ENCODE data around the gene PAK6.
A peak's percentile ranks its signal among the peaks of the same experiment; 100 is the strongest.

PAK6 gene

GRCh38 chr15:40307421-40308211, 68.8 kb downstream of the PAK6 start, which contains the start of gene PLCB2:
TSS of gene PLCB2 (minus strand) at chr15:40307935. CDS start at chr15:40307672, 263 bp downstream.
- Histone ChIP-seq H3K27me3 (ENCODE audit: control insufficient read depth in 1 of 2, insufficient read depth in 2 of 2, low read length in 2 of 2) (peaks cover 0 to 4% of the 10 kb centered on the region in 2 donors), H3K9me3 (ENCODE audit: control insufficient read depth in 1 of 2, low read length in 2 of 2) (no peaks in the 10 kb centered on the region), H3K36me3 (ENCODE audit: control insufficient read depth in 1 of 2, insufficient read depth in 2 of 2, low read length in 2 of 2) (peaks cover 0 to 1% of the 10 kb centered on the region in 2 donors), H3K27ac (ENCODE audit: low read depth, low read length) (peak within 1 kb of the TSS; percentile 67), H3K9ac (ENCODE audit: low read depth in 1 of 2, low read length in 2 of 2) (peak within 1 kb of the TSS; percentile 48 to 66), H3K4me3 (ENCODE audit: low read depth in 1 of 2, low read length in 2 of 2) (peak within 1 kb of the TSS; percentile 61 to 72), H3K4me1 (ENCODE audit: control insufficient read depth in 1 of 2, insufficient read depth in 2 of 2, low read length in 2 of 2) (peaks cover 0 to 17% of the 10 kb centered on the region in 2 donors)

GRCh38 chr15:40309344-40309862, 70.5 kb downstream of the PAK6 start:
- Histone ChIP-seq H3K9me3 (ENCODE audit: control insufficient read depth in 1 of 2, low read length in 2 of 2) (no peaks in the 10 kb centered on the region), H3K9ac (ENCODE audit: low read depth in 1 of 2, low read length in 2 of 2) (no peak overlapping the region), H3K4me3 (ENCODE audit: low read depth in 1 of 2, low read length in 2 of 2) (no peak overlapping the region), H3K4me1 (ENCODE audit: control insufficient read depth in 1 of 2, insufficient read depth in 2 of 2, low read length in 2 of 2) (peaks cover 0 to 17% of the 10 kb centered on the region in 2 donors), H3K36me3 (ENCODE audit: control insufficient read depth in 1 of 2, insufficient read depth in 2 of 2, low read length in 2 of 2) (no peaks in the 10 kb centered on the region), H3K27me3 (ENCODE audit: control insufficient read depth in 1 of 2, insufficient read depth in 2 of 2, low read length in 2 of 2) (peaks cover 0 to 4% of the 10 kb centered on the region in 2 donors), H3K27ac (ENCODE audit: low read depth, low read length) (no peak overlapping the region)

- Histone ChIP-seq H3K27ac (ENCODE audit: low read depth, low read length) (no peak overlapping the region), H3K9ac (ENCODE audit: low read depth in 1 of 2, low read length in 2 of 2) (no peak overlapping the region), H3K4me3 (ENCODE audit: low read depth in 1 of 2, low read length in 2 of 2) (no peak overlapping the region), H3K27me3 (ENCODE audit: control insufficient read depth in 1 of 2, insufficient read depth in 2 of 2, low read length in 2 of 2) (peaks cover 0 to 9% of the 10 kb centered on the region in 2 donors), H3K9me3 (ENCODE audit: control insufficient read depth in 1 of 2, low read length in 2 of 2) (no peaks in the 10 kb centered on the region), H3K36me3 (ENCODE audit: control insufficient read depth in 1 of 2, insufficient read depth in 2 of 2, low read length in 2 of 2) (no peaks in the 10 kb centered on the region), H3K4me1 (ENCODE audit: control insufficient read depth in 1 of 2, insufficient read depth in 2 of 2, low read length in 2 of 2) (peaks cover 0 to 17% of the 10 kb centered on the region in 2 donors)
Measured at GRCh38 chr15:40310001-40310959, 71.4 kb downstream of the PAK6 start.

GRCh38 chr15:40310993-40311392, 72.1 kb downstream of the PAK6 start:
- Histone ChIP-seq H3K27ac (ENCODE audit: low read depth, low read length) (no peak overlapping the region), H3K36me3 (ENCODE audit: control insufficient read depth in 1 of 2, insufficient read depth in 2 of 2, low read length in 2 of 2) (no peaks in the 10 kb centered on the region), H3K9me3 (ENCODE audit: control insufficient read depth in 1 of 2, low read length in 2 of 2) (no peaks in the 10 kb centered on the region), H3K4me3 (ENCODE audit: low read depth in 1 of 2, low read length in 2 of 2) (no peak overlapping the region), H3K4me1 (ENCODE audit: control insufficient read depth in 1 of 2, insufficient read depth in 2 of 2, low read length in 2 of 2) (peaks cover 0 to 12% of the 10 kb centered on the region in 2 donors), H3K27me3 (ENCODE audit: control insufficient read depth in 1 of 2, insufficient read depth in 2 of 2, low read length in 2 of 2) (peaks cover 2 to 14% of the 10 kb centered on the region in 2 donors), H3K9ac (ENCODE audit: low read depth in 1 of 2, low read length in 2 of 2) (no peak overlapping the region)

- H3K27ac ChIP-seq (ENCODE audit: low read depth, low read length): no peak overlapping the region
- peaks cover 6 to 14% of the 10 kb centered on the region in 2 donors for H3K27me3 ChIP-seq (ENCODE audit: control insufficient read depth in 1 of 2, insufficient read depth in 2 of 2, low read length in 2 of 2)
- H3K4me3 ChIP-seq (ENCODE audit: low read depth in 1 of 2, low read length in 2 of 2): no peak overlapping the region
- H3K36me3 ChIP-seq (ENCODE audit: control insufficient read depth in 1 of 2, insufficient read depth in 2 of 2, low read length in 2 of 2): no peaks in the 10 kb centered on the region
- no peaks in the 10 kb centered on the region for H3K9me3 ChIP-seq (ENCODE audit: control insufficient read depth in 1 of 2, low read length in 2 of 2)
- H3K9ac ChIP-seq (ENCODE audit: low read depth in 1 of 2, low read length in 2 of 2): no peak overlapping the region
- H3K4me1 ChIP-seq (ENCODE audit: control insufficient read depth in 1 of 2, insufficient read depth in 2 of 2, low read length in 2 of 2): peaks cover 0 to 6% of the 10 kb centered on the region in 2 donors
Measured at GRCh38 chr15:40312370-40313158, 73.7 kb downstream of the PAK6 start.

GRCh38 chr15:40313531-40314398, 74.9 kb downstream of the PAK6 start:
- Histone ChIP-seq H3K4me3 (ENCODE audit: low read depth in 1 of 2, low read length in 2 of 2) (no peak overlapping the region), H3K9ac (ENCODE audit: low read depth in 1 of 2, low read length in 2 of 2) (no peak overlapping the region), H3K27ac (ENCODE audit: low read depth, low read length) (no peak overlapping the region)

GRCh38 chr15:40314723-40315276, 75.9 kb downstream of the PAK6 start:
- H3K9me3 ChIP-seq (ENCODE audit: control insufficient read depth in 1 of 2, low read length in 2 of 2): no peaks in the 10 kb centered on the region
- no peak overlapping the region for H3K27ac ChIP-seq (ENCODE audit: low read depth, low read length)
- no peak overlapping the region for H3K9ac ChIP-seq (ENCODE audit: low read depth in 1 of 2, low read length in 2 of 2)
- H3K36me3 ChIP-seq (ENCODE audit: control insufficient read depth in 1 of 2, insufficient read depth in 2 of 2, low read length in 2 of 2): no peaks in the 10 kb centered on the region
- H3K27me3 ChIP-seq (ENCODE audit: control insufficient read depth in 1 of 2, insufficient read depth in 2 of 2, low read length in 2 of 2): peaks cover 6 to 14% of the 10 kb centered on the region in 2 donors
- no peak overlapping the region for H3K4me3 ChIP-seq (ENCODE audit: low read depth in 1 of 2, low read length in 2 of 2)
- H3K4me1 ChIP-seq (ENCODE audit: control insufficient read depth in 1 of 2, insufficient read depth in 2 of 2, low read length in 2 of 2): no peaks in the 10 kb centered on the region

More at GRCh38 chr15:40313531-40314398, 74.9 kb downstream of the PAK6 start:
- peaks cover 0 to 4% of the 10 kb centered on the region in 2 donors for H3K4me1 ChIP-seq (ENCODE audit: control insufficient read depth in 1 of 2, insufficient read depth in 2 of 2, low read length in 2 of 2)
- H3K9me3 ChIP-seq (ENCODE audit: control insufficient read depth in 1 of 2, low read length in 2 of 2): no peaks in the 10 kb centered on the region
- no peaks in the 10 kb centered on the region for H3K36me3 ChIP-seq (ENCODE audit: control insufficient read depth in 1 of 2, insufficient read depth in 2 of 2, low read length in 2 of 2)
- H3K27me3 ChIP-seq (ENCODE audit: control insufficient read depth in 1 of 2, insufficient read depth in 2 of 2, low read length in 2 of 2): peaks cover 6 to 14% of the 10 kb centered on the region in 2 donors

GRCh38 chr15:40316931-40317330, 78.1 kb downstream of the PAK6 start:
- H3K36me3 ChIP-seq (ENCODE audit: control insufficient read depth in 1 of 2, insufficient read depth in 2 of 2, low read length in 2 of 2): no peaks in the 10 kb centered on the region
- no peaks in the 10 kb centered on the region for H3K4me1 ChIP-seq (ENCODE audit: control insufficient read depth in 1 of 2, insufficient read depth in 2 of 2, low read length in 2 of 2)
- no peak overlapping the region for H3K9ac ChIP-seq (ENCODE audit: low read depth in 1 of 2, low read length in 2 of 2)
- H3K27ac ChIP-seq (ENCODE audit: low read depth, low read length): no peak overlapping the region
- no peak overlapping the region for H3K4me3 ChIP-seq (ENCODE audit: low read depth in 1 of 2, low read length in 2 of 2)
- no peaks in the 10 kb centered on the region for H3K9me3 ChIP-seq (ENCODE audit: control insufficient read depth in 1 of 2, low read length in 2 of 2)
- H3K27me3 ChIP-seq (ENCODE audit: control insufficient read depth in 1 of 2, insufficient read depth in 2 of 2, low read length in 2 of 2): peaks cover 6 to 10% of the 10 kb centered on the region in 2 donors

Measured in duodenal mucosa (tissue), 2 donors.